Endothelial cell of umbilical vein (primary cell): Measurements from ENCODE around the gene IGHMBP2. TPM values are rescaled to one million over a fixed set of nuclear protein-coding genes. Genes with fewer than 3 reads are reported as not detected.
"Not testable (repeated sequence)": the region's sequence is repeated elsewhere in the genome, so short reads cannot be mapped to it uniquely, and the experiment has no call there.

Experiments used
- BruUV-seq: library from RNA; stranded (reverse); fragments of 400-500 nt; replicated peaks from 2 replicates; lab custom pipeline; 2021; lab: Mats Ljungman, UMichigan
- CTCF ChIA-PET: fragments of 300-600, 350-600 bp; sonication (Branson Sonifier 250); formaldehyde crosslinking; loops from one replicate; lab custom pipeline; 2021; ENCODE audit warnings: antibody characterized with exemption, inconsistent platforms; lab: Charles Lee
- POLR2A ChIA-PET: fragments of 300-600, 350-600 bp; sonication (Branson Sonifier 250); formaldehyde crosslinking; loops from one replicate; lab custom pipeline; 2021; ENCODE audit warnings: antibody characterized with exemption, inconsistent platforms; lab: Charles Lee
- DNase-seq: peaks from one replicate; pipeline ENCODE4 v3.0.0-alpha.2; 2011; ENCODE audit warnings: low read depth, low spot score
- FAIRE-seq: peaks from 2 replicates; lab custom pipeline; 2011; peaks lifted over from hg19 to GRCh38; lab: Jason Lieb, UNC
- H2AFZ ChIP-seq: 2 replicates; pipeline ENCODE4 v1.6.0; 2012; ENCODE audit warnings: low read depth, low read length, control low read depth, inconsistent platforms
- H3K27ac ChIP-seq: 2 replicates; pipeline ENCODE4 v1.5.1; 2011; ENCODE audit warnings: low read depth, mild to moderate bottlenecking, control low read depth, low read length, moderate library complexity; ENCODE audit not compliant: insufficient read depth
- H3K27me3 ChIP-seq, 2 experiments: 2 replicates each; pipeline versions ENCODE4 v1.6.0 to v1.6.1; 2011; ENCODE audit warnings: low read length in 2 of 2, mixed read lengths in 1 of 2; ENCODE audit not compliant: control insufficient read depth in 2 of 2, insufficient read depth in 2 of 2
- H3K36me3 ChIP-seq, 2 experiments: 2 replicates in 1 of 2; 3 replicates in 1 of 2; pipeline ENCODE4 v1.5.1; 2011; ENCODE audit warnings: low read length in 2 of 2, mild to moderate bottlenecking in 1 of 2, moderate library complexity in 1 of 2; ENCODE audit not compliant: control insufficient read depth in 2 of 2, insufficient read depth in 2 of 2; ENCODE audit errors: extremely low read depth in 1 of 2
- H3K4me1 ChIP-seq: 3 replicates; pipeline ENCODE4 v1.5.1; 2011; ENCODE audit warnings: mild to moderate bottlenecking, low read length; ENCODE audit not compliant: control insufficient read depth, insufficient read depth; ENCODE audit errors: extremely low read depth
- H3K4me2 ChIP-seq: 2 replicates; pipeline ENCODE4 v1.6.1; 2011; ENCODE audit warnings: low read length, control low read depth, mixed read lengths; ENCODE audit not compliant: insufficient read depth
- H3K4me3 ChIP-seq, 3 experiments: fragments of 200-600 bp in 1 of 3; sonication (generic), shearing (Covaris generic) in 1 of 3; replicated peaks in 1 of 3; 2 replicates each; pipeline ENCODE4 v1.5.1; 2011 to 2016; ENCODE audit warnings: control low read depth in 3 of 3, low read length in 3 of 3, mild to moderate bottlenecking in 2 of 3, inconsistent platforms in 1 of 3, low read depth in 1 of 3, moderate library complexity in 1 of 3; ENCODE audit not compliant: insufficient read depth in 1 of 3
- H3K79me2 ChIP-seq: 2 replicates; pipeline ENCODE4 v1.6.0; 2012; ENCODE audit warnings: low read length, inconsistent platforms; ENCODE audit not compliant: control insufficient read depth, insufficient read depth
- H3K9ac ChIP-seq: replicated peaks from 2 replicates; pipeline ENCODE3; 2011; ENCODE audit warnings: low read length, control low read depth; ENCODE audit not compliant: insufficient read depth; ENCODE audit errors: extremely low read depth
- H3K9me1 ChIP-seq: replicated peaks from 3 replicates; pipeline ENCODE4 v1.6.0; 2011; ENCODE audit warnings: mild to moderate bottlenecking, low read length; ENCODE audit not compliant: control insufficient read depth, insufficient read depth; ENCODE audit errors: extremely low read depth
- H3K9me3 ChIP-seq: replicated peaks from 2 replicates; pipeline ENCODE4 v1.5.1; 2012; ENCODE audit warnings: low read length, inconsistent platforms; ENCODE audit not compliant: control insufficient read depth, insufficient read depth
- H4K20me1 ChIP-seq: replicated peaks from 2 replicates; pipeline ENCODE3; 2011; ENCODE audit warnings: mild to moderate bottlenecking, low read length; ENCODE audit not compliant: control insufficient read depth, insufficient read depth; ENCODE audit errors: extremely low read depth
- CTCF ChIP-seq, 2 donors: IDR thresholded peaks; 1 replicate in 1 of 2; 2 replicates in 1 of 2; pipeline ENCODE4 v1.5.1; 2011; ENCODE audit warnings: low read length in 2 of 2, mild to moderate bottlenecking in 2 of 2, moderate library complexity in 2 of 2, control low read depth in 1 of 2, inconsistent platforms in 1 of 2, low read depth in 1 of 2; ENCODE audit not compliant: insufficient read depth in 1 of 2; ENCODE audit errors: extremely low read depth in 1 of 2
- EZH2 ChIP-seq: IDR thresholded peaks from 2 replicates; pipeline ENCODE4 v1.6.1; 2012; ENCODE audit warnings: borderline replicate concordance, low read depth, mild to moderate bottlenecking, moderate library complexity, low read length, inconsistent platforms; ENCODE audit not compliant: severe bottlenecking
- FOS ChIP-seq: IDR thresholded peaks from 2 replicates; pipeline ENCODE4 v1.6.1; 2011; ENCODE audit warnings: mild to moderate bottlenecking, low read length, moderate library complexity, borderline replicate concordance; ENCODE audit not compliant: insufficient read depth
- GATA2 ChIP-seq: IDR thresholded peaks from 2 replicates; pipeline ENCODE4 v1.7.0; 2011; ENCODE audit warnings: low read depth, mild to moderate bottlenecking, moderate library complexity, mixed read lengths, low read length; ENCODE audit not compliant: insufficient read length, insufficient read depth
- JUN ChIP-seq: IDR thresholded peaks from 2 replicates; pipeline ENCODE4 v1.6.1; 2011; ENCODE audit warnings: borderline replicate concordance, low read depth; ENCODE audit not compliant: insufficient read length, insufficient read depth
- MYC ChIP-seq: IDR thresholded peaks from one replicate; pipeline ENCODE4 v1.6.1; 2011; ENCODE audit warnings: mild to moderate bottlenecking, low read depth, low read length
- POLR2A ChIP-seq: IDR thresholded peaks from 2 replicates; pipeline ENCODE4 v1.6.1; 2012; ENCODE audit warnings: low read depth, mild to moderate bottlenecking, control low read depth, low read length
- POLR2AphosphoS5 ChIP-seq: IDR thresholded peaks from 2 replicates; pipeline ENCODE4 v1.6.1; 2012; ENCODE audit warnings: low read depth, mild to moderate bottlenecking, control low read depth, low read length, moderate library complexity; ENCODE audit not compliant: insufficient read depth
- dilution Hi-C: fragments of 300-500 bp; cut with MboI; formaldehyde crosslinking; loops from one replicate; pipeline ENCODE4 v1.15.0; 2019; ENCODE audit warnings: low sequenced_read_pairs; ENCODE audit not compliant: extremely low pct_ligation_motif_present
- intact Hi-C: fragments of 100-400 bp; cut with micrococcal nuclease; formaldehyde crosslinking; loops from one replicate; pipeline ENCODE4 v1.10.0; 2022
- polyA plus RNA-seq, 4 experiments: library from polyadenylated mRNA; depleted of rRNA in 3 of 4; stranded (reverse) in 3 of 4; unstranded in 1 of 4; fragments of >200 nt; gene quantifications; 2 replicates each; pipeline versions ENCODE4 v1.2.1 to v1.2.3, GENCODE V29; 2011 to 2012; ENCODE audit warnings: missing spikeins in 1 of 4
- total RNA-seq: library from RNA; stranded (reverse); gene quantifications from 2 replicates; pipeline ENCODE4 v1.2.3, GENCODE V29; 2021
- TF ChIP-seq, protein P1 (sequence below): IDR thresholded peaks from 2 replicates; pipeline ENCODE4 v1.6.1; 2011; ENCODE audit not compliant: insufficient read depth, insufficient read length

The IGHMBP2 gene
- total and polyA plus RNA-seq, 2 donors (not counting 3 experiments of a cell fraction or from before 2014, with no cell fraction given): 10.9 to 25.1 TPM

- H3K27ac ChIP-seq: no peak overlapping the region
- no peaks in the 10 kb centered on the region for H3K9me3 ChIP-seq
- no peak overlapping the region for H3K9ac ChIP-seq
- no peaks in the 10 kb centered on the region for H4K20me1 ChIP-seq
- no peak overlapping the region for H2AFZ ChIP-seq
- intact Hi-C loops: no loop called here
- H3K79me2 ChIP-seq: no peaks in the 10 kb centered on the region
- no peaks in the 10 kb centered on the region for H3K36me3 ChIP-seq
- no peaks in the 10 kb centered on the region for H3K9me1 ChIP-seq
- H3K4me1 ChIP-seq: no peaks in the 10 kb centered on the region
- dilution Hi-C loops: no loop called here
- FAIRE-seq: no peak
- no peaks in the 10 kb centered on the region for H3K27me3 ChIP-seq
- DNase-seq: no peak
- no peak for TF ChIP-seq POLR2AphosphoS5
- TF ChIP-seq GATA2: no peak
- TF ChIP-seq CTCF (IDR thresholded peaks at IDR 0.05; ENCODE audit: extremely low read depth in 1 of 2, insufficient read depth in 1 of 2, low read depth in 1 of 2, low read length in 2 of 2): no peak
- TF ChIP-seq, protein P1, sequence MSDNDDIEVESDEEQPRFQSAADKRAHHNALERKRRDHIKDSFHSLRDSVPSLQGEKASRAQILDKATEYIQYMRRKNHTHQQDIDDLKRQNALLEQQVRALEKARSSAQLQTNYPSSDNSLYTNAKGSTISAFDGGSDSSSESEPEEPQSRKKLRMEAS: no peak
- no peak for TF ChIP-seq EZH2
- no peak for TF ChIP-seq MYC
- no peak for TF ChIP-seq FOS
- TF ChIP-seq POLR2A: no peak
- TF ChIP-seq JUN: no peak
- BruUV-seq: no TSS peak
- POLR2A ChIA-PET: no interaction called here
- H3K4me2 ChIP-seq: no peak overlapping the region
- CTCF ChIA-PET: no interaction called here
- no peak overlapping the region for H3K4me3 ChIP-seq
These were observed 21.3 kb upstream of the IGHMBP2 start for GRCh38 chr11:68882391-68882790.

- dilution Hi-C loops, H3K4me2 ChIP-seq, BruUV-seq, CTCF ChIA-PET, H3K4me3 ChIP-seq, H3K36me3 ChIP-seq, H3K79me2 ChIP-seq, H3K9me1 ChIP-seq, FAIRE-seq, H4K20me1 ChIP-seq, H3K4me1 ChIP-seq, POLR2A ChIA-PET, H3K27ac ChIP-seq, H3K9me3 ChIP-seq, H3K9ac ChIP-seq, H3K27me3 ChIP-seq, intact Hi-C loops, DNase-seq, H2AFZ ChIP-seq: not testable (repeated sequence)
These were observed 18.9 kb upstream of the IGHMBP2 start for GRCh38 chr11:68884827-68885226.
